Stimulated activated CD4-positive, alpha-beta T cell treated with anti-CD3 and anti-CD28 coated beads, Interleukin-12 subunit alpha, Interleukin-12 subunit beta, amount 100 ng/mL, for 24 hours (primary cell): ENCODE measurements around the gene KLF5.
"Not testable (repeated sequence)": the region's sequence is repeated elsewhere in the genome, so short reads cannot be mapped to it uniquely, and the experiment has no call there.

Source experiments
- DNase-seq, 2 experiments: peaks; one replicate each; pipeline ENCODE4 v3.0.0-alpha.2; 2020; ENCODE audit warnings: low read depth in 2 of 2

Gene KLF5

GRCh38 chr13:73082895-73083294 lies 24.1 kb downstream of the KLF5 start:
- DNase-seq, result no peak

- no peak for DNase-seq
Observed at GRCh38 chr13:73088332-73088935, 29.6 kb downstream of the KLF5 start.

- no peak for DNase-seq
Observed at GRCh38 chr13:73089213-73089612, 30.4 kb downstream of the KLF5 start.

- no peak for DNase-seq
Observed at GRCh38 chr13:73090116-73090822, 31.5 kb downstream of the KLF5 start.

- no peak for DNase-seq
Observed at GRCh38 chr13:73090823-73091187, 32.0 kb downstream of the KLF5 start.

- no peak for DNase-seq
Observed at GRCh38 chr13:73092829-73093228, 34.0 kb downstream of the KLF5 start.

- no peak for DNase-seq
Observed at GRCh38 chr13:73096173-73096572, 37.4 kb downstream of the KLF5 start.

GRCh38 chr13:73096638-73097037 lies 37.8 kb downstream of the KLF5 start:
- no peak for DNase-seq

GRCh38 chr13:73100781-73101180 lies 42.0 kb downstream of the KLF5 start:
- DNase-seq, result not testable (repeated sequence)

GRCh38 chr13:73101351-73102007 lies 42.7 kb downstream of the KLF5 start:
- no peak for DNase-seq

GRCh38 chr13:73103238-73103637 lies 44.4 kb downstream of the KLF5 start:
- no peak for DNase-seq

- no peak for DNase-seq
Observed at GRCh38 chr13:73106513-73107178, 47.8 kb downstream of the KLF5 start.

- no peak for DNase-seq
Observed at GRCh38 chr13:73107481-73107880, 48.7 kb downstream of the KLF5 start.

GRCh38 chr13:73107970-73108369 lies 49.2 kb downstream of the KLF5 start:
- no peak for DNase-seq

- DNase-seq, result no peak
Observed at GRCh38 chr13:73109288-73109899, 50.6 kb downstream of the KLF5 start.

GRCh38 chr13:73109969-73110368 lies 51.2 kb downstream of the KLF5 start:
- no peak for DNase-seq

- DNase-seq, result no peak
Observed at GRCh38 chr13:73110814-73111213, 52.0 kb downstream of the KLF5 start.

- no peak for DNase-seq
Observed at GRCh38 chr13:73111331-73111730, 52.5 kb downstream of the KLF5 start.

- DNase-seq, result no peak
Observed at GRCh38 chr13:73119612-73120011, 60.8 kb downstream of the KLF5 start.
